ENCODE measurements around the gene EFR3B. TPM values are rescaled to one million over a fixed set of nuclear protein-coding genes. Genes with fewer than 3 reads are reported as not detected.

The EFR3B gene
- total RNA-seq, 6 experiments from 2014 or later: 0.17 to 0.54 (median 0.33) TPM

GRCh38 chr2:25053041-25053440, 11.2 kb downstream of the EFR3B start:
- peaks cover 28% of the 10 kb centered on the region for H3K27me3 Mint-ChIP-seq (ENCODE audit: insufficient read depth)
- no peak for TF ChIP-seq CTCF (IDR thresholded peaks at IDR 0.05)
- no peak for DNase-seq
- H3K4me1 Mint-ChIP-seq (ENCODE audit: low read depth): no peaks in the 10 kb centered on the region
- H3K4me3 Mint-ChIP-seq: no peak overlapping the region
- no peaks in the 10 kb centered on the region for H3K9me3 Mint-ChIP-seq
- H3K36me3 Mint-ChIP-seq (ENCODE audit: low read depth): no peaks in the 10 kb centered on the region
- no peak overlapping the region for H3K27ac Mint-ChIP-seq

GRCh38 chr2:25054720-25055119, 12.8 kb downstream of the EFR3B start:
- Mint-ChIP-seq H3K4me3 (no peak overlapping the region), H3K9me3 (no peaks in the 10 kb centered on the region), H3K27ac (no peak overlapping the region), H3K36me3 (ENCODE audit: low read depth) (no peaks in the 10 kb centered on the region), H3K4me1 (ENCODE audit: low read depth) (no peaks in the 10 kb centered on the region), H3K27me3 (ENCODE audit: insufficient read depth) (peaks cover 26% of the 10 kb centered on the region)
- no peak for TF ChIP-seq CTCF (IDR thresholded peaks at IDR 0.05)
- no peak for DNase-seq

GRCh38 chr2:25055376-25055920, 13.6 kb downstream of the EFR3B start:
- peaks cover 23% of the 10 kb centered on the region for H3K27me3 Mint-ChIP-seq (ENCODE audit: insufficient read depth)
- H3K27ac Mint-ChIP-seq: no peak overlapping the region
- no peak for DNase-seq
- no peak for TF ChIP-seq CTCF (IDR thresholded peaks at IDR 0.05)
- H3K4me3 Mint-ChIP-seq: no peak overlapping the region
- H3K9me3 Mint-ChIP-seq: no peaks in the 10 kb centered on the region
- no peaks in the 10 kb centered on the region for H3K36me3 Mint-ChIP-seq (ENCODE audit: low read depth)
- H3K4me1 Mint-ChIP-seq (ENCODE audit: low read depth): no peaks in the 10 kb centered on the region

GRCh38 chr2:25056098-25056821, 14.4 kb downstream of the EFR3B start:
- H3K27ac Mint-ChIP-seq: no peak overlapping the region
- no peaks in the 10 kb centered on the region for H3K36me3 Mint-ChIP-seq (ENCODE audit: low read depth)
- TF ChIP-seq CTCF (IDR thresholded peaks at IDR 0.05): no peak
- DNase-seq: no peak
- H3K4me1 Mint-ChIP-seq (ENCODE audit: low read depth): no peaks in the 10 kb centered on the region
- no peaks in the 10 kb centered on the region for H3K9me3 Mint-ChIP-seq
- H3K27me3 Mint-ChIP-seq (ENCODE audit: insufficient read depth): peaks cover 21% of the 10 kb centered on the region
- H3K4me3 Mint-ChIP-seq: no peak overlapping the region

GRCh38 chr2:25062511-25062917, 20.6 kb downstream of the EFR3B start:
- Mint-ChIP-seq H3K4me1 (ENCODE audit: low read depth) (peaks cover 8% of the 10 kb centered on the region), H3K9me3 (peaks cover 6% of the 10 kb centered on the region; the same call in 1 of the 2 replicates), H3K27ac (no peak overlapping the region), H3K36me3 (ENCODE audit: low read depth) (peaks cover 6% of the 10 kb centered on the region; the same call in 1 of the 2 replicates), H3K4me3 (no peak overlapping the region), H3K27me3 (ENCODE audit: insufficient read depth) (peaks cover 9% of the 10 kb centered on the region)
- DNase-seq: no peak
- no peak for TF ChIP-seq CTCF (IDR thresholded peaks at IDR 0.05)

All from HFFc6 (cell line).